ENCODE results near the gene SRXN1. TPM values are rescaled to one million over a fixed set of nuclear protein-coding genes. Genes with fewer than 3 reads are reported as not detected.
"Not testable (repeated sequence)": the region's sequence is repeated elsewhere in the genome, so short reads cannot be mapped to it uniquely, and the experiment has no call there.

The SRXN1 gene
- total and polyA plus RNA-seq, 2 donors (not counting 3 experiments of a cell fraction or from before 2014, with no cell fraction given), result 19.3 to 24.9 TPM

- peak overlapping the region in 1 of 3 experiments; percentile 36 for H3K4me3 ChIP-seq (replicated peaks in 1 of 3; ENCODE audit: insufficient read depth in 1 of 3, low read depth in 1 of 3, low read length in 3 of 3)
- intact Hi-C loops (cut with micrococcal nuclease), result no loop called here
- ChIA-PET POLR2A (no interaction called here), CTCF (interaction anchor here (1.0 to 1.1 kb wide), 2 partner anchors 25 to 80 kb away, joined by 3 to 5 read pairs; no protein-coding TSS in a partner anchor)
- no peak overlapping the region for H3K27ac ChIP-seq (ENCODE audit: insufficient read depth, low read depth, low read length)
- no TSS peak for BruUV-seq (replicated peaks)
- H3K36me3 ChIP-seq (ENCODE audit: control insufficient read depth in 2 of 2, extremely low read depth in 1 of 2, insufficient read depth in 2 of 2, low read length in 2 of 2), result peaks cover 0 to 3% of the 10 kb centered on the region in 2 experiments
- DNase-seq (ENCODE audit: low read depth, low spot score) (no peak), FAIRE-seq (no peak)
- H3K79me2 ChIP-seq (ENCODE audit: control insufficient read depth, insufficient read depth, low read length), result no peaks in the 10 kb centered on the region
- no peaks in the 10 kb centered on the region for H3K4me1 ChIP-seq (ENCODE audit: control insufficient read depth, extremely low read depth, insufficient read depth, low read length)
- H3K4me2 ChIP-seq (ENCODE audit: insufficient read depth, low read length), result no peak overlapping the region
- no peak overlapping the region for H3K9ac ChIP-seq (replicated peaks; ENCODE audit: extremely low read depth, insufficient read depth, low read length)
- no peak for TF ChIP-seq POLR2A (IDR thresholded peaks at IDR 0.05; ENCODE audit: low read depth, low read length)
- no peak for TF ChIP-seq CTCF (IDR thresholded peaks at IDR 0.05; ENCODE audit: extremely low read depth in 1 of 2, insufficient read depth in 1 of 2, low read depth in 1 of 2, low read length in 2 of 2)
- no peak for TF ChIP-seq POLR2AphosphoS5 (IDR thresholded peaks at IDR 0.05; ENCODE audit: insufficient read depth, low read depth, low read length)
- TF ChIP-seq GATA2 (IDR thresholded peaks at IDR 0.05; ENCODE audit: insufficient read depth, insufficient read length, low read depth, low read length), result no peak
- no peak for TF ChIP-seq EZH2 (IDR thresholded peaks at IDR 0.05; ENCODE audit: borderline replicate concordance, low read depth, low read length, severe bottlenecking)
- no peak for TF ChIP-seq MAX (IDR thresholded peaks at IDR 0.05; ENCODE audit: insufficient read depth, insufficient read length)
- TF ChIP-seq JUN (IDR thresholded peaks at IDR 0.05; ENCODE audit: borderline replicate concordance, insufficient read depth, insufficient read length, low read depth), result no peak
- no peak for TF ChIP-seq FOS (IDR thresholded peaks at IDR 0.05; ENCODE audit: borderline replicate concordance, insufficient read depth, low read length)
- TF ChIP-seq MYC (IDR thresholded peaks at IDR 0.05; ENCODE audit: low read depth, low read length), result no peak
- H3K27me3 ChIP-seq (ENCODE audit: control insufficient read depth in 2 of 2, insufficient read depth in 2 of 2, low read length in 2 of 2), result peaks cover 0 to under 1% of the 10 kb centered on the region in 2 experiments
- no peaks in the 10 kb centered on the region for H3K9me3 ChIP-seq (replicated peaks; ENCODE audit: control insufficient read depth, insufficient read depth, low read length)
- H2AFZ ChIP-seq (ENCODE audit: low read depth, low read length), result peak overlapping the region; percentile 36
- no peaks in the 10 kb centered on the region for H3K9me1 ChIP-seq (replicated peaks; ENCODE audit: control insufficient read depth, extremely low read depth, insufficient read depth, low read length)
- no peaks in the 10 kb centered on the region for H4K20me1 ChIP-seq (replicated peaks; ENCODE audit: control insufficient read depth, extremely low read depth, insufficient read depth, low read length)
- dilution Hi-C loops (cut with MboI; ENCODE audit: extremely low pct_ligation_motif_present, low sequenced_read_pairs), result no loop called here
Observed at GRCh38 chr20:642398-643174, 10.4 kb downstream of the SRXN1 start.

- H3K4me2 ChIP-seq (ENCODE audit: insufficient read depth, low read length); POLR2A ChIA-PET; H2AFZ ChIP-seq (ENCODE audit: low read depth, low read length); H3K27me3 ChIP-seq (ENCODE audit: control insufficient read depth in 2 of 2, insufficient read depth in 2 of 2, low read length in 2 of 2); dilution Hi-C loops (cut with MboI; ENCODE audit: extremely low pct_ligation_motif_present, low sequenced_read_pairs); intact Hi-C loops (cut with micrococcal nuclease); H3K4me1 ChIP-seq (ENCODE audit: control insufficient read depth, extremely low read depth, insufficient read depth, low read length); FAIRE-seq; BruUV-seq (replicated peaks); H3K9me3 ChIP-seq (replicated peaks; ENCODE audit: control insufficient read depth, insufficient read depth, low read length); DNase-seq (ENCODE audit: low read depth, low spot score); H3K9ac ChIP-seq (replicated peaks; ENCODE audit: extremely low read depth, insufficient read depth, low read length); H3K27ac ChIP-seq (ENCODE audit: insufficient read depth, low read depth, low read length); H3K79me2 ChIP-seq (ENCODE audit: control insufficient read depth, insufficient read depth, low read length); H3K9me1 ChIP-seq (replicated peaks; ENCODE audit: control insufficient read depth, extremely low read depth, insufficient read depth, low read length); H3K36me3 ChIP-seq (ENCODE audit: control insufficient read depth in 2 of 2, extremely low read depth in 1 of 2, insufficient read depth in 2 of 2, low read length in 2 of 2); H4K20me1 ChIP-seq (replicated peaks; ENCODE audit: control insufficient read depth, extremely low read depth, insufficient read depth, low read length): not testable (repeated sequence)
- peak overlapping the region in 1 of 3 experiments; percentile 36 for H3K4me3 ChIP-seq (replicated peaks in 1 of 3; ENCODE audit: insufficient read depth in 1 of 3, low read depth in 1 of 3, low read length in 3 of 3)
- CTCF ChIA-PET, result interaction anchor here (1.0 kb wide), 1 partner anchor 80 kb away, joined by 3 read pairs; no protein-coding TSS in a partner anchor
Observed at GRCh38 chr20:642013-642397, 11.0 kb downstream of the SRXN1 start.
